ENCODE results near the gene PXDC1. TPM values are rescaled to one million over a fixed set of nuclear protein-coding genes. Genes with fewer than 3 reads are reported as not detected.

The PXDC1 gene
- total RNA-seq, 3 donors from 2014 or later = 3.1 to 27.9 (median 9.2) TPM

- H3K4me3 ChIP-seq = no peak overlapping the region
- intact Hi-C loops (cut with DNase I, micrococcal nuclease) = no loop called here
- no peaks in the 10 kb centered on the region for H3K4me1 ChIP-seq (ENCODE audit: low read depth)
- TF ChIP-seq, protein P1, sequence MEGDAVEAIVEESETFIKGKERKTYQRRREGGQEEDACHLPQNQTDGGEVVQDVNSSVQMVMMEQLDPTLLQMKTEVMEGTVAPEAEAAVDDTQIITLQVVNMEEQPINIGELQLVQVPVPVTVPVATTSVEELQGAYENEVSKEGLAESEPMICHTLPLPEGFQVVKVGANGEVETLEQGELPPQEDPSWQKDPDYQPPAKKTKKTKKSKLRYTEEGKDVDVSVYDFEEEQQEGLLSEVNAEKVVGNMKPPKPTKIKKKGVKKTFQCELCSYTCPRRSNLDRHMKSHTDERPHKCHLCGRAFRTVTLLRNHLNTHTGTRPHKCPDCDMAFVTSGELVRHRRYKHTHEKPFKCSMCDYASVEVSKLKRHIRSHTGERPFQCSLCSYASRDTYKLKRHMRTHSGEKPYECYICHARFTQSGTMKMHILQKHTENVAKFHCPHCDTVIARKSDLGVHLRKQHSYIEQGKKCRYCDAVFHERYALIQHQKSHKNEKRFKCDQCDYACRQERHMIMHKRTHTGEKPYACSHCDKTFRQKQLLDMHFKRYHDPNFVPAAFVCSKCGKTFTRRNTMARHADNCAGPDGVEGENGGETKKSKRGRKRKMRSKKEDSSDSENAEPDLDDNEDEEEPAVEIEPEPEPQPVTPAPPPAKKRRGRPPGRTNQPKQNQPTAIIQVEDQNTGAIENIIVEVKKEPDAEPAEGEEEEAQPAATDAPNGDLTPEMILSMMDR (IDR thresholded peaks at IDR 0.05) = no peak
- ATAC-seq (no peak), DNase-seq (no peak)
- H3K9me3 ChIP-seq = no peaks in the 10 kb centered on the region
- H3K36me3 ChIP-seq (ENCODE audit: low read depth) = no peaks in the 10 kb centered on the region
These were observed 26.1 kb downstream of the PXDC1 start for GRCh38 chr6:3725145-3726047.

- DNase-seq (no peak), ATAC-seq (no peak)
- no peaks in the 10 kb centered on the region for H3K36me3 ChIP-seq (ENCODE audit: low read depth)
- TF ChIP-seq, protein P1 (IDR thresholded peaks at IDR 0.05) = no peak
- H3K4me3 ChIP-seq = no peak overlapping the region
- no peaks in the 10 kb centered on the region for H3K4me1 ChIP-seq (ENCODE audit: low read depth)
- no peaks in the 10 kb centered on the region for H3K9me3 ChIP-seq
- intact Hi-C loops (cut with DNase I, micrococcal nuclease) = no loop called here
These were observed 26.9 kb downstream of the PXDC1 start for GRCh38 chr6:3724451-3725144.

GRCh38 chr6:3723966-3724365 is 27.5 kb downstream of the PXDC1 start:
- intact Hi-C loops (cut with DNase I, micrococcal nuclease) = no loop called here
- no peak for ATAC-seq
- TF ChIP-seq, protein P1 (IDR thresholded peaks at IDR 0.05) = no peak
- no peaks in the 10 kb centered on the region for H3K9me3 ChIP-seq
- no peak for DNase-seq
- no peaks in the 10 kb centered on the region for H3K36me3 ChIP-seq (ENCODE audit: low read depth)
- no peaks in the 10 kb centered on the region for H3K4me1 ChIP-seq (ENCODE audit: low read depth)
- no peak overlapping the region for H3K4me3 ChIP-seq

DNA sequence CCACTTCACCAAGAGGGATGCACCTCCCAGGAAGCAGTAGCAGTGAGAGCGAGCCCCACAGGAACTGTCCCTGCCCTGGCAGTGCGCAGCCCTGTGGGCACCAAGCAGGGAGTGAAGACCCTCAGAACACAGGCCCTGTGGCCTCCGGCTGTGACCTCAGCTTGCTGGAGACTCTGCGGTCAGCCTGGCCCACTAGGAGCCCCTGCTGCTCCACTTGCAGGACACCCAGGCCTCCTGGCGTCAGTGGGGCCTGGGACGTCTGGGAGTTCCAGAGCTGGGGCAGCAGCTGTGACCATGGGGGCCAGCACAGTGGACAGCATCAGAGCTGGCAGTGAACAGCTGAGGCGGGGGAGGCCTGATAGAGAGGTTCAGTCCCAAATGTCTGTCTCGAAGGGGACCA is 28.3 kb downstream of the PXDC1 start:
- Histone ChIP-seq H3K9me3 (no peaks in the 10 kb centered on the region), H3K4me3 (no peak overlapping the region), H3K4me1 (ENCODE audit: low read depth) (no peaks in the 10 kb centered on the region), H3K36me3 (ENCODE audit: low read depth) (no peaks in the 10 kb centered on the region)
- TF ChIP-seq, protein P1 (IDR thresholded peaks at IDR 0.05) = no peak
- ATAC-seq (no peak), DNase-seq (no peak)
- intact Hi-C loops (cut with DNase I, micrococcal nuclease) = no loop called here

GRCh38 chr6:3722785-3723184 is 28.7 kb downstream of the PXDC1 start:
- TF ChIP-seq, protein P1 (IDR thresholded peaks at IDR 0.05) = no peak
- Histone ChIP-seq H3K36me3 (ENCODE audit: low read depth) (no peaks in the 10 kb centered on the region), H3K4me3 (no peak overlapping the region), H3K4me1 (ENCODE audit: low read depth) (no peaks in the 10 kb centered on the region), H3K9me3 (no peaks in the 10 kb centered on the region)
- ATAC-seq (no peak), DNase-seq (no peak)
- intact Hi-C loops (cut with DNase I, micrococcal nuclease) = no loop called here

Data from mucosa of descending colon (tissue), 3 donors.